CD4-positive, alpha-beta T cell treated with Interleukin-4 for 1 hour (primary cell): Measurements from ENCODE around the gene PCDHGA11.
A peak's percentile ranks its signal among the peaks of the same experiment; 100 is the strongest.
"Not testable (repeated sequence)": the region's sequence is repeated elsewhere in the genome, so short reads cannot be mapped to it uniquely, and the experiment has no call there.

ENCODE experiments used
- DNase-seq, 2 donors: peaks; one replicate each; pipeline ENCODE4 v3.0.0-alpha.2; 2020 to 2022

The PCDHGA11 gene

DNA sequence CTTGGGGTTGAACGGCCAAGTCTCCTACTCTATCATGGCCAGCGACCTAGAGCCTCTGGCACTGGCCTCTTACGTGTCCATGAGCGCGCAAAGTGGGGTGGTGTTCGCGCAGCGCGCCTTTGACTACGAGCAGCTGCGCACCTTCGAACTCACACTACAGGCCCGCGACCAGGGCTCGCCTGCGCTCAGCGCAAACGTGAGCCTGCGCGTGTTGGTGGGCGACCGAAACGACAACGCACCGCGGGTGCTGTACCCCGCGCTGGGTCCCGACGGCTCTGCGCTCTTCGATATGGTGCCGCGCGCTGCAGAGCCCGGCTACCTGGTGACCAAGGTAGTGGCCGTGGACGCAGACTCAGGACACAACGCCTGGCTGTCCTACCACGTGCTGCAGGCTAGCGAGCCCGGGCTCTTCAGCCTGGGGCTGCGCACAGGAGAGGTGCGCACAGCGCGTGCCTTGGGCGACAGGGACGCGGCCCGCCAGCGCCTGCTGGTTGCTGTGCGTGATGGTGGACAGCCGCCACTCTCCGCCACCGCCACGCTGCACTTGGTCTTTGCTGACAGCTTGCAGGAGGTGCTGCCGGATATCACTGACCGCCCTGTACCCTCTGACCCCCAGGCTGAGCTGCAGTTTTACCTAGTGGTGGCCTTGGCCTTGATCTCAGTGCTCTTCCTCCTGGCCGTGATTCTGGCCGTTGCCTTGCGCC lies 21.1 kb upstream of the PCDHGA11 start:
- DNase-seq = no peak

DNA sequence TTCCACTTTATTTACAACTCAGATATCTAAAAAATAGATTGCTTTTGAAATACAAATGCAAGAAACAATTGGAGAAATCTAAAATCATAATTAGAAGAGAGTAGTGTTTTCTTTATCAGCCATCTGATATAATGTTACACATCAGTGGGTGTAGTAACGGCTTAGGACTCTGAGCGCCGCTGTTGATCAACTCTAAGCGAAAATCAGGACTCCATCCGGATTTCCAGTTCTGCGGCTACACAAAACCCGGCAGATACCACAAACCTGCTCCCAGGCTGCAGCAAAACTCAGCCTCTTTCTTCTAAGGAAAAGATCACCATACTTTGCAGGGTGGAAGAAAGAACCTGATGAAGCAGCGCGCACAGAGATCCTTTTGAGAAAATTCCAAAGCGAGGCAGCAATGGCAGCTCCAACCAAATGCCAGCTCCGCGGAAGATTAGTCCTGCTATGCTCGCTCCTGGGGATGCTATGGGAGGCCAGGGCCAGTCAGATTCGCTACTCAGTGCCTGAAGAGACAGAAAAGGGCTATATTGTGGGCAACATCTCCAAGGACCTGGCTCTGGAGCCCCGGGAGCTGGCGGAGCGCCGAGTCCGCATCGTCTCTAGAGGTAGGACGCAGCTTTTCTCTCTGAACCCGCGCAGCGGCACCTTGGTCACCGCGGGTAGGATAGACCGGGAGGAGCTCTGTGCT lies 18.2 kb upstream of the PCDHGA11 start, which contains the start of gene PCDHGA9:
Gene PCDHGA9 (plus strand): TSS at position 226 of the 691 bp plus-strand sequence. CDS start 175 bp downstream, at position 401.
- peak in 1 of 2 donors; percentile 19 for DNase-seq

DNA sequence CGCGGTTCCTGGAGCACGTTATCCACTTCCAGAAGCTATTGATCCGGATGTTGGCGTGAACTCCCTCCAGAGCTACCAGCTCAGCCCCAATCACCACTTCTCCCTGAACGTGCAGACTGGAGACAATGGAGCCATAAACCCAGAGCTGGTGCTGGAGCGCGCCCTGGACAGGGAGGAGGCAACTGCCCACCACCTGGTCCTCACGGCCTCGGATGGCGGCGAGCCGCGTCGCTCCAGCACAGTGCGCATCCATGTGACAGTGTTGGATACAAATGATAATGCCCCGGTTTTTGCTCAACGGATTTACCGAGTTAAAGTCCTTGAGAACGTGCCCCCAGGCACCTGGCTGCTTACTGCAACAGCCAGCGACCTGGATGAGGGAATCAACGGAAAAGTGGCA lies 17.5 kb upstream of the PCDHGA11 start:
- no peak for DNase-seq

DNA sequence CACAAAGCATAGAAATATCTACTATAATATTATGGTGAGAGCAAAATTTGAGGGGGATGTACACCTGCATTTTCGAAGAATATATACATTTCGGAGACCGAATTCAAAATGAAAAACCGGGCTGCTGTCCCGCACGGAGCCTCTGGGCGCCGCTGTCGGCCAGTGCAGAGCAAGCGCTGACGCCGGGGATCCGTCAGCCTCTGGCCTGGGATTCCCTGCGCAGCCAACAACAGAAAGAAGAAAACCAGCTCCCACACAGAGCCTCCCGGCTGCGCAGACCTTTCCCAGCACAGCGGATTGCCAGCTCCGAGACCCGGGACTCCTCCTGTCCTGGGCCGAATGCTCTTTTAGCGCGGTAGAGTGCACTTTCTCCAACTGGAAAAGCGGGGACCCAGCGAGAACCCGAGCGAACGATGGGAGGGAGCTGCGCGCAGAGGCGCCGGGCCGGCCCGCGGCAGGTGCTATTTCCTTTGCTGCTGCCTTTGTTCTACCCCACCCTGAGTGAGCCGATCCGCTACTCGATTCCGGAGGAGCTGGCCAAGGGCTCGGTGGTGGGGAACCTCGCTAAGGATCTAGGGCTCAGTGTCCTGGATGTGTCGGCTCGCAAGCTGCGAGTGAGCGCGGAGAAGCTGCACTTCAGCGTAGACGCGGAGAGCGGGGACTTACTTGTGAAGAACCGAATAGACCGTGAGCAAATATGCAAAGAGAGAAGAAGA lies 12.9 kb upstream of the PCDHGA11 start, which contains the start of gene PCDHGB6:
Gene PCDHGB6 (plus strand): TSS at position 232 of the 716 bp plus-strand sequence. CDS start 182 bp downstream, at position 414.
- DNase-seq = peak; percentile 27 to 44

- DNase-seq = no peak
Measured at GRCh38 chr5:141409598-141410306, 11.1 kb upstream of the PCDHGA11 start.

DNA sequence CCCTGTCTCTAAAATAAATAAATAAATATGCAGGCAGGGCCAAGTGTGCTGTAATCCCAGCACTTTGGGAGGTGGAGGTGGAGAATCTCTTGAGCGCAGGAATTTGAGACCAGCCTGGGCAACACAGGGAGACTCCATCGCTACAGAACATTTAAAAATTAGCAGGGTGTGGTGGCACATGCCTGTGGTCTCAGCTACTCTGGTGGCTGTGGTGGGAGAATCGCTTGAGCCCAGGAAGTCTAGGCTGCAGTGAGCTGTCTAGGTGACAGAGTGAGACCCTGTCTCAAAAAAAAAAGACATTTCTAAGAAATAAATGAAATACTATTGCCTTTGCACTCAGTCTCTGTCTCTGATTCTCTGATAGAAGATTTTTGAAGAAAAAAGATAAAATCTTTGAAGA lies 9.3 kb upstream of the PCDHGA11 start:
- DNase-seq = no peak

DNA sequence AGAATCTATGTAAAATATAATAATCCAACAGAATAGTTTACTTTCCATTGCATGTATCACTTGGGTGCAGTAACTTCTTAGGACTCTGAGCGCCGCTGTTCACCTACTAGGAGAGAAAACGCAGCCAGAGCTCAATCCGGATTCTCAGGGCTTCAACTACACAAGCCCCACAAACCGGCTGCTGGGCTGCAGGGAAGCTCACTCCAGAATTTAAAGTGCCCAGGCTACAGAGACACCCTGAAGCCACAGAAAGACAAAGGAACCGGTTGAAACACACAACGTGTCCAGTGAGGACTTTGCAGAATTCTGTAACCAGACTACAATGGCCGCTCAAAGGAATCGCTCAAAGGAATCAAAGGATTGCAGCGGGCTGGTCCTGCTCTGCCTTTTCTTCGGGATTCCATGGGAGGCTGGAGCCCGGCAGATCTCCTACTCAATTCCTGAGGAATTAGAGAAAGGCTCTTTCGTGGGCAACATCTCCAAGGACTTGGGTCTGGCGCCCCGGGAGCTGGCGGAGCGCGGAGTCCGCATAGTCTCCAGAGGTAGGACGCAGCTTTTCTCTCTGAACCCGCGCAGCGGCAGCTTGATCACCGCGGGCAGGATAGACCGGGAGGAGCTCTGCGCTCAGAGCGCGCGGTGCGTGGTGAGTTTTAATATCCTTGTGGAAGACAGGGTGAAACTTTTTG lies 7.9 kb upstream of the PCDHGA11 start, which contains the start of gene PCDHGA10:
Gene PCDHGA10 (plus strand): TSS at position 134 of the 686 bp plus-strand sequence. CDS start 189 bp downstream, at position 323.
- peak; percentile 60 to 65 for DNase-seq

GRCh38 chr5:141413540-141414069 lies 7.2 kb upstream of the PCDHGA11 start:
- DNase-seq = no peak

- not testable (repeated sequence) for DNase-seq
Measured at GRCh38 chr5:141414548-141415274, 6.1 kb upstream of the PCDHGA11 start.

DNA sequence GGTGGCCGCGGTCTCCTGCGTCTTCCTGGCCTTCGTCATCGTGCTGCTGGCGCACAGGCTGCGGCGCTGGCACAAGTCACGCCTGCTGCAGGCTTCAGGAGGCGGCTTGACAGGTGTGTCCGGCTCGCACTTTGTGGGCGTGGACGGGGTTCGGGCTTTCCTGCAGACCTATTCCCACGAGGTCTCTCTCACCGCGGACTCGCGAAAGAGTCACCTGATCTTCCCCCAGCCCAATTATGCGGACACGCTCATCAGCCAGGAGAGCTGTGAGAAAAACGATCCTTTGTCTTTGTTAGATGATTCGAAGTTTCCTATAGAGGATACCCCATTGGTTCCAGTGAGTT lies 5.6 kb upstream of the PCDHGA11 start:
- DNase-seq = not testable (repeated sequence)

DNA sequence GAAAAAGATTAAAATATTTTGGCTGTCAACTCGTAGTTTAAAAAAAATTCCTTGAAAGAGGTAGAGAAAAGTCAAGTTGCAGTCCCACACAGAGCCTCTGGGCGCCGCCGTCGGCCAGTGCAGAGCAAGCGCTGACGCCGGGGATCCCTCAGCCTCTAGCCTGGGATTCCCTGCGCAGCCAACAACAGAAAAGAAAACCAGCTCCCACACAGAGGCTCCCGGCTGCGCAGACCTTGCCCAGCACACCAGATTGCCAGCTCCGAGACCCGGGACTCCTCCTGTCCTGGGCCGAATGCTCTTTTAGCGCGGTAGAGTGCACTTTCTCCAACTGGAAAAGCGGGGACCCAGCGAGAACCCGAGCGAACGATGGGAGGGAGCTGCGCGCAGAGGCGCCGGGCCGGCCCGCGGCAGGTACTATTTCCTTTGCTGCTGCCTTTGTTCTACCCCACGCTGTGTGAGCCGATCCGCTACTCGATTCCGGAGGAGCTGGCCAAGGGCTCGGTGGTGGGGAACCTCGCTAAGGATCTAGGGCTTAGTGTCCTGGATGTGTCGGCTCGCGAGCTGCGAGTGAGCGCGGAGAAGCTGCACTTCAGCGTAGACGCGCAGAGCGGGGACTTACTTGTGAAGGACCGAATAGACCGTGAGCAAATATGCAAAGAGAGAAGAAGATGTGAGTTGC lies 3.2 kb upstream of the PCDHGA11 start, which contains the start of gene PCDHGB7:
Gene PCDHGB7 (plus strand): TSS at position 184 of the 679 bp plus-strand sequence. CDS start 183 bp downstream, at position 367.
- peak; percentile 46 to 55 for DNase-seq

DNA sequence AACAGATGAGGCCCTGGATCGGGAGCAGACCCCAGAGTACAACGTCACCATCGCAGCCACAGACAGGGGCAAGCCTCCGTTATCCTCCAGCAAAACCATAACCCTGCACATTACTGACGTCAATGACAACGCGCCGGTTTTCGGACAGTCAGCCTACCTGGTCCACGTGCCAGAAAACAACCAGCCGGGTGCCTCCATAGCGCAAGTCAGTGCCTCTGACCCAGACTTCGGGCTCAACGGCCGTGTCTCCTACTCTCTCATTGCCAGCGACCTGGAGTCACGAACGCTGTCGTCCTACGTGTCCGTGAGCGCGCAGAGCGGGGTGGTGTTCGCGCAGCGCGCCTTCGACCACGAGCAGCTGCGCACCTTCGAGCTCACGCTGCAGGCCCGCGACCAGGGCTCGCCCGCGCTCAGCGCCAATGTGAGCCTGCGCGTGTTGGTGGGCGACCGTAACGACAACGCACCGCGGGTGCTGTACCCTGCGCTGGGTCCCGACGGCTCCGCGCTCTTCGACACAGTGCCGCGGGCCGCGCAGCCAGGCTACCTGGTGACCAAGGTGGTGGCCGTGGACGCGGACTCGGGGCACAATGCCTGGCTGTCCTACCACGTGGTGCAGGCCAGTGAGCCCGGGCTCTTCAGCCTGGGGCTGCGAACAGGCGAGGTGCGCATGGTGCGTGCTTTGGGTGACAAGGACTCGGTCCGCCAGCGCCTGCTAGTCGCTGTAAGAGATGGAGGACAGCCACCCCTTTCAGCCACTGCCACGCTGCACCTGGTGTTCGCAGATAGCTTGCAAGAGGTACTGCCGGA lies 1.6 kb upstream of the PCDHGA11 start:
- DNase-seq = no peak

DNA sequence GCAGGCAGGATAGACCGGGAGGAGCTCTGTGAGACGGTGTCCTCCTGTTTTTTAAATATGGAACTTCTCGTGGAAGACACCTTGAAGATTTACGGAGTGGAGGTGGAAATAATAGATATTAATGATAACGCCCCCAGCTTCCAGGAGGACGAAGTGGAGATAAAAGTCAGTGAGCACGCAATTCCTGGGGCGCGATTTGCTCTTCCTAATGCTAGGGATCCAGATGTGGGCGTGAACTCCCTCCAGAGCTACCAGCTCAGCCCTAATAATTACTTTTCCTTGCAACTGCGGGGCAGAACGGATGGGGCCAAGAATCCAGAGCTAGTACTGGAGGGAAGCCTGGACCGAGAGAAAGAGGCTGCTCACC lies 621 bp downstream of the PCDHGA11 start:
- DNase-seq = no peak

DNA sequence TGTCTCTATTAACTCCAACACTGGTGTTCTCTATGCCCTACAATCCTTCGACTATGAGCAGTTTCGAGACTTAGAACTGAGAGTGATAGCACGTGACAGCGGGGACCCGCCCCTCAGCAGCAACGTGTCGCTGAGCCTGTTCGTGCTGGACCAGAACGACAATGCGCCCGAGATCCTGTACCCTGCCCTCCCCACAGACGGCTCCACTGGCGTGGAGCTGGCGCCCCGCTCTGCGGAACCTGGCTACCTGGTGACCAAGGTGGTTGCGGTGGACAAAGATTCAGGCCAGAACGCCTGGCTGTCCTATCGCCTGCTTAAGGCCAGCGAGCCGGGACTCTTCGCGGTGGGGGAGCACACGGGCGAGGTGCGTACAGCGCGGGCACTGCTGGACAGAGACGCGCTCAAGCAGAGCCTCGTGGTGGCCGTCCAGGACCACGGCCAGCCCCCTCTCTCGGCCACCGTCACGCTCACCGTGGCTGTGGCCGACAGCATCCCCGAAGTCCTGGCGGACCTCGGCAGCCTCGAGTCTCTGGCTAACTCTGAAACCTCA lies 2.0 kb downstream of the PCDHGA11 start:
- DNase-seq = no peak

DNA sequence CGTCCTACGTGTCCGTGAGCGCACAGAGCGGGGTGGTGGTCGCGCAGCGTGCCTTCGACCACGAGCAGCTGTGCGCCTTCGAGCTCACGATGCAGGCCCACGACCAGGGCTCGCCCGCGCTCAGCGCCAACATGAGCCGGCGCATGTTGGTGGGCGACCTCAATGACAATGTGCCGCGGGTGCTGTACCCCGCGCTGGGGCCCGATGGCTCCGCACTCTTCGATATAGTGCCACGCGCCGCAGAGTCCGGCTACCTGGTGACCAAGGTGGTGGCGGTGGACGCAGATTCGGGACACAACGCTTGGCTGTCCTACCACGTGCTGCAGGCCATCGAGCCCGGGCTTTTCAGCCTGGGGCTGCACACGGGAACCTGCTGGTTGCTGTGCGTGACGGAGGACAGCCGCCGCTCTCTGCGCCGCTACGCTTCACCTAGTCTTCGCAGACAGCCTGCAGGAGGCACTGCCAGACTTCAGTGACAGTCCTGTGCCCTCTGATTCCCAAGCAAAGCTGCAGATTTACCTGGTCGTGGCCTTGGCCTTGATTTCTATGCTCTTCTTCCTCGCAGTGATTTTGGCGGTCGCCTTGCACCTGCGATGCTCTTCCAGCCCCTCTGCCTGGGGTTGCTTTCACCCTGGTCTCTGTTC lies 7.1 kb downstream of the PCDHGA11 start:
- DNase-seq = no peak

- DNase-seq = peak; percentile 27 to 42
Measured at GRCh38 chr5:141430332-141431113, 9.7 kb downstream of the PCDHGA11 start, which contains the start of gene PCDHGA12. Gene PCDHGA12, plus strand, starts transcription at chr5:141430507. Its CDS starts 253 bp downstream, at chr5:141430760.

DNA sequence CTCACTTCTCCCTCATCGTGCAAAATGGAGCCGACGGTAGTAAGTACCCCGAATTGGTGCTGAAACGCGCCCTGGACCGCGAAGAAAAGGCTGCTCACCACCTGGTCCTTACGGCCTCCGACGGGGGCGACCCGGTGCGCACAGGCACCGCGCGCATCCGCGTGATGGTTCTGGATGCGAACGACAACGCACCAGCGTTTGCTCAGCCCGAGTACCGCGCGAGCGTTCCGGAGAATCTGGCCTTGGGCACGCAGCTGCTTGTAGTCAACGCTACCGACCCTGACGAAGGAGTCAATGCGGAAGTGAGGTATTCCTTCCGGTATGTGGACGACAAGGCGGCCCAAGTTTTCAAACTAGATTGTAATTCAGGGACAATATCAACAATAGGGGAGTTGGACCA lies 10.4 kb downstream of the PCDHGA11 start:
- no peak for DNase-seq

- DNase-seq = not testable (repeated sequence)
Measured at GRCh38 chr5:141432308-141432707, 11.5 kb downstream of the PCDHGA11 start.
